ENCODE measurements around the gene FBXW8.

GRCh38 chr12:117072736-117073490 lies 162.2 kb downstream of the FBXW8 start:
- TF ChIP-seq EZH2 (IDR thresholded peaks at IDR 0.05) (no peak), POLR2AphosphoS5 (IDR thresholded peaks at IDR 0.05; ENCODE audit: borderline replicate concordance, low read depth, low read length) (no peak)
